Endothelial cell of umbilical vein (primary cell): ENCODE results near the gene ZNF740. TPM values are rescaled to one million over a fixed set of nuclear protein-coding genes. Genes with fewer than 3 reads are reported as not detected.

ENCODE experiments used
- BruUV-seq: library from RNA; stranded (reverse); fragments of 400-500 nt; replicated peaks from 2 replicates; lab custom pipeline; 2021; lab: Mats Ljungman, UMichigan
- CTCF ChIA-PET: fragments of 300-600, 350-600 bp; sonication (Branson Sonifier 250); formaldehyde crosslinking; loops from one replicate; lab custom pipeline; 2021; ENCODE audit warnings: antibody characterized with exemption, inconsistent platforms; lab: Charles Lee
- POLR2A ChIA-PET: fragments of 300-600, 350-600 bp; sonication (Branson Sonifier 250); formaldehyde crosslinking; loops from one replicate; lab custom pipeline; 2021; ENCODE audit warnings: antibody characterized with exemption, inconsistent platforms; lab: Charles Lee
- DNase-seq: peaks from one replicate; pipeline ENCODE4 v3.0.0-alpha.2; 2011; ENCODE audit warnings: low read depth, low spot score
- FAIRE-seq: peaks from 2 replicates; lab custom pipeline; 2011; peaks lifted over from hg19 to GRCh38; lab: Jason Lieb, UNC
- H2AFZ ChIP-seq: 2 replicates; pipeline ENCODE4 v1.6.0; 2012; ENCODE audit warnings: low read depth, low read length, control low read depth, inconsistent platforms
- H3K27ac ChIP-seq: 2 replicates; pipeline ENCODE4 v1.5.1; 2011; ENCODE audit warnings: low read depth, mild to moderate bottlenecking, control low read depth, low read length, moderate library complexity; ENCODE audit not compliant: insufficient read depth
- H3K27me3 ChIP-seq, 2 experiments: 2 replicates each; pipeline versions ENCODE4 v1.6.0 to v1.6.1; 2011; ENCODE audit warnings: low read length in 2 of 2, mixed read lengths in 1 of 2; ENCODE audit not compliant: control insufficient read depth in 2 of 2, insufficient read depth in 2 of 2
- H3K36me3 ChIP-seq, 2 experiments: 2 replicates in 1 of 2; 3 replicates in 1 of 2; pipeline ENCODE4 v1.5.1; 2011; ENCODE audit warnings: low read length in 2 of 2, mild to moderate bottlenecking in 1 of 2, moderate library complexity in 1 of 2; ENCODE audit not compliant: control insufficient read depth in 2 of 2, insufficient read depth in 2 of 2; ENCODE audit errors: extremely low read depth in 1 of 2
- H3K4me1 ChIP-seq: 3 replicates; pipeline ENCODE4 v1.5.1; 2011; ENCODE audit warnings: mild to moderate bottlenecking, low read length; ENCODE audit not compliant: control insufficient read depth, insufficient read depth; ENCODE audit errors: extremely low read depth
- H3K4me2 ChIP-seq: 2 replicates; pipeline ENCODE4 v1.6.1; 2011; ENCODE audit warnings: low read length, control low read depth, mixed read lengths; ENCODE audit not compliant: insufficient read depth
- H3K4me3 ChIP-seq, 3 experiments: fragments of 200-600 bp in 1 of 3; sonication (generic), shearing (Covaris generic) in 1 of 3; replicated peaks in 1 of 3; 2 replicates each; pipeline ENCODE4 v1.5.1; 2011 to 2016; ENCODE audit warnings: control low read depth in 3 of 3, low read length in 3 of 3, mild to moderate bottlenecking in 2 of 3, inconsistent platforms in 1 of 3, low read depth in 1 of 3, moderate library complexity in 1 of 3; ENCODE audit not compliant: insufficient read depth in 1 of 3
- H3K79me2 ChIP-seq: 2 replicates; pipeline ENCODE4 v1.6.0; 2012; ENCODE audit warnings: low read length, inconsistent platforms; ENCODE audit not compliant: control insufficient read depth, insufficient read depth
- H3K9ac ChIP-seq: replicated peaks from 2 replicates; pipeline ENCODE3; 2011; ENCODE audit warnings: low read length, control low read depth; ENCODE audit not compliant: insufficient read depth; ENCODE audit errors: extremely low read depth
- H3K9me1 ChIP-seq: replicated peaks from 3 replicates; pipeline ENCODE4 v1.6.0; 2011; ENCODE audit warnings: mild to moderate bottlenecking, low read length; ENCODE audit not compliant: control insufficient read depth, insufficient read depth; ENCODE audit errors: extremely low read depth
- H3K9me3 ChIP-seq: replicated peaks from 2 replicates; pipeline ENCODE4 v1.5.1; 2012; ENCODE audit warnings: low read length, inconsistent platforms; ENCODE audit not compliant: control insufficient read depth, insufficient read depth
- H4K20me1 ChIP-seq: replicated peaks from 2 replicates; pipeline ENCODE3; 2011; ENCODE audit warnings: mild to moderate bottlenecking, low read length; ENCODE audit not compliant: control insufficient read depth, insufficient read depth; ENCODE audit errors: extremely low read depth
- EZH2 ChIP-seq: IDR thresholded peaks from 2 replicates; pipeline ENCODE4 v1.6.1; 2012; ENCODE audit warnings: borderline replicate concordance, low read depth, mild to moderate bottlenecking, moderate library complexity, low read length, inconsistent platforms; ENCODE audit not compliant: severe bottlenecking
- FOS ChIP-seq: IDR thresholded peaks from 2 replicates; pipeline ENCODE4 v1.6.1; 2011; ENCODE audit warnings: mild to moderate bottlenecking, low read length, moderate library complexity, borderline replicate concordance; ENCODE audit not compliant: insufficient read depth
- JUN ChIP-seq: IDR thresholded peaks from 2 replicates; pipeline ENCODE4 v1.6.1; 2011; ENCODE audit warnings: borderline replicate concordance, low read depth; ENCODE audit not compliant: insufficient read length, insufficient read depth
- MYC ChIP-seq: IDR thresholded peaks from one replicate; pipeline ENCODE4 v1.6.1; 2011; ENCODE audit warnings: mild to moderate bottlenecking, low read depth, low read length
- dilution Hi-C: fragments of 300-500 bp; cut with MboI; formaldehyde crosslinking; loops from one replicate; pipeline ENCODE4 v1.15.0; 2019; ENCODE audit warnings: low sequenced_read_pairs; ENCODE audit not compliant: extremely low pct_ligation_motif_present
- intact Hi-C: fragments of 100-400 bp; cut with micrococcal nuclease; formaldehyde crosslinking; loops from one replicate; pipeline ENCODE4 v1.10.0; 2022
- polyA plus RNA-seq, 4 experiments: library from polyadenylated mRNA; depleted of rRNA in 3 of 4; stranded (reverse) in 3 of 4; unstranded in 1 of 4; fragments of >200 nt; gene quantifications; 2 replicates each; pipeline versions ENCODE4 v1.2.1 to v1.2.3, GENCODE V29; 2011 to 2012; ENCODE audit warnings: missing spikeins in 1 of 4
- total RNA-seq: library from RNA; stranded (reverse); gene quantifications from 2 replicates; pipeline ENCODE4 v1.2.3, GENCODE V29; 2021
- TF ChIP-seq, protein P1 (sequence below), 2 donors: IDR thresholded peaks; 1 replicate in 1 of 2; 2 replicates in 1 of 2; pipeline ENCODE4 v1.5.1; 2011; ENCODE audit warnings: low read length in 2 of 2, mild to moderate bottlenecking in 2 of 2, moderate library complexity in 2 of 2, control low read depth in 1 of 2, inconsistent platforms in 1 of 2, low read depth in 1 of 2; ENCODE audit not compliant: insufficient read depth in 1 of 2; ENCODE audit errors: extremely low read depth in 1 of 2

ZNF740 gene
- total and polyA plus RNA-seq, 2 donors (not counting 3 experiments of a cell fraction or from before 2014, with no cell fraction given), result 10.5 to 38.1 TPM

DNA sequence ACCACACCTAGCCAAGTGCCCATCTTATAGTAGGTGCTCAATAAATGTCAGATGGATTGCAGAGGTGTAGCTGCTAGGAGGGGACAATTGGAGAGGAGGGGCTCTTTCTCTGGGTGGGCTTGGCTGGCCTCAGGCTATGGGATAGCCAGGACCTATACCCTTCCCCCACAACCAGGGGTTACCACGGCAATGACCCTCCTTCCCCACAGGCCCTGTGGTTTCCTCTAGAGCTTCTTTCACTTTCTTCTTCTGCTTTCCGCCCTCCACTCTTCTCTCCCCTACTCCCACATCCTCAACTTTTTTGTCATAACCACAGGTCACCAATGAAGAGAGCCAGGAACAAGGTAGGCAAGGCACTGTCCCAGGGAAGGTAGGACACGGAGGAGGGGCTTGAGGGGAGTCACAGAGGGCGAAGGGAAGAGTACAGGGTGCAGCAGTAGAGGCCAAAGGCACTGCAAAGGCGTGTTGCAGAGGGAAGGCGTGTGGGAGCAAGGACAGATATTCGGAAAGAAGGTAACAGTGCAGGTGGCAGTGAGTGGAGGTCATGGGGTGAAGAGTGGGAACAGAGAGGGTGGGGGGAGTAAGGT is 28.4 kb downstream of the ZNF740 start:
- no peak for FAIRE-seq
- ChIA-PET POLR2A (no interaction called here), CTCF (interaction anchor here (0.8 to 2.1 kb wide), 6 partner anchors 11 to 143 kb away, joined by 3 to 16 read pairs (median 4); partner anchors contain the start of gene AAAS)
- Histone ChIP-seq H4K20me1 (no peaks in the 10 kb centered on the region), H3K9me3 (no peaks in the 10 kb centered on the region), H3K9ac (no peak overlapping the region), H3K27me3 (no peaks in the 10 kb centered on the region), H3K4me3 (no peak overlapping the region), H3K79me2 (no peaks in the 10 kb centered on the region), H3K27ac (no peak overlapping the region), H3K9me1 (no peaks in the 10 kb centered on the region), H3K4me1 (peaks cover 2% of the 10 kb centered on the region), H3K36me3 (peaks cover 0 to 2% of the 10 kb centered on the region in 2 experiments), H2AFZ (no peak overlapping the region), H3K4me2 (no peak overlapping the region)
- DNase-seq, result no peak
- intact Hi-C loops, result no loop called here
- dilution Hi-C loops, result no loop called here
- TF ChIP-seq, protein P1, sequence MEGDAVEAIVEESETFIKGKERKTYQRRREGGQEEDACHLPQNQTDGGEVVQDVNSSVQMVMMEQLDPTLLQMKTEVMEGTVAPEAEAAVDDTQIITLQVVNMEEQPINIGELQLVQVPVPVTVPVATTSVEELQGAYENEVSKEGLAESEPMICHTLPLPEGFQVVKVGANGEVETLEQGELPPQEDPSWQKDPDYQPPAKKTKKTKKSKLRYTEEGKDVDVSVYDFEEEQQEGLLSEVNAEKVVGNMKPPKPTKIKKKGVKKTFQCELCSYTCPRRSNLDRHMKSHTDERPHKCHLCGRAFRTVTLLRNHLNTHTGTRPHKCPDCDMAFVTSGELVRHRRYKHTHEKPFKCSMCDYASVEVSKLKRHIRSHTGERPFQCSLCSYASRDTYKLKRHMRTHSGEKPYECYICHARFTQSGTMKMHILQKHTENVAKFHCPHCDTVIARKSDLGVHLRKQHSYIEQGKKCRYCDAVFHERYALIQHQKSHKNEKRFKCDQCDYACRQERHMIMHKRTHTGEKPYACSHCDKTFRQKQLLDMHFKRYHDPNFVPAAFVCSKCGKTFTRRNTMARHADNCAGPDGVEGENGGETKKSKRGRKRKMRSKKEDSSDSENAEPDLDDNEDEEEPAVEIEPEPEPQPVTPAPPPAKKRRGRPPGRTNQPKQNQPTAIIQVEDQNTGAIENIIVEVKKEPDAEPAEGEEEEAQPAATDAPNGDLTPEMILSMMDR (IDR thresholded peaks at IDR 0.05; ENCODE audit: extremely low read depth in 1 of 2, insufficient read depth in 1 of 2, low read depth in 1 of 2, low read length in 2 of 2), result no peak
- no TSS peak for BruUV-seq

DNA sequence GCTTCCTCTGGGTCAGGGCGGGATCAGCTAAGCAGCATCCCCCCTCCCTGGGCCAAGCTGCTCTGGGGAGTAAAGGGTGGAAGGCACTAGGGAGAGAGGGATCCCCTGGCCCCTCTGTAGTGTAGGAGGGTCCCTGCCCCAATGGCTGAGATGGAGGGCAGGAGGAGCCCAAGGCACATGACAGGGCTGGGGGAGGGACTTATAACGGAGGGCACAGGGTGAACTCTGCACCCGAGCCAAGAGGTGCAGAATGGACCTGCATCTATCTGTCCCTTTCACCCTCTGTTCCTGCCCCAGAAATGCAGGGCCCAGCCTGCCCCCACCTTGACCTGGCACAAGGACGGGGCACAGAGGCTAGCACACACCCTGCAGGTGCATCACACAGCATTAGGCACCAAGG is 30.3 kb downstream of the ZNF740 start:
- no peaks in the 10 kb centered on the region for H4K20me1 ChIP-seq
- no peaks in the 10 kb centered on the region for H3K9me1 ChIP-seq
- POLR2A ChIA-PET, result no interaction called here
- no peaks in the 10 kb centered on the region for H3K9me3 ChIP-seq
- DNase-seq, result no peak
- BruUV-seq, result no TSS peak
- H3K27ac ChIP-seq, result no peak overlapping the region
- FAIRE-seq, result no peak
- dilution Hi-C loops (no loop called here), intact Hi-C loops (no loop called here)
- H3K4me3 ChIP-seq, result no peak overlapping the region
- no peaks in the 10 kb centered on the region for H3K79me2 ChIP-seq
- CTCF ChIA-PET, result interaction anchor here (0.7 to 7.3 kb wide), 9 partner anchors 9 to 111 kb away, joined by 3 to 366 read pairs (median 5); partner anchors contain the start of genes AAAS, ESPL1 and PFDN5
- H2AFZ ChIP-seq, result no peak overlapping the region
- H3K9ac ChIP-seq, result no peak overlapping the region
- H3K4me2 ChIP-seq, result no peak overlapping the region
- TF ChIP-seq MYC, result no peak
- no peak for TF ChIP-seq FOS
- no peak for TF ChIP-seq EZH2
- TF ChIP-seq JUN, result no peak
- peaks cover 0 to 2% of the 10 kb centered on the region in 2 experiments for H3K36me3 ChIP-seq
- peaks cover 20% of the 10 kb centered on the region for H3K4me1 ChIP-seq
- no peaks in the 10 kb centered on the region for H3K27me3 ChIP-seq
